MV-4-11 (cell line): ENCODE results near the gene HESX1.

ENCODE experiments used
- DNase-seq: peaks from one replicate; lab custom pipeline; 2025; lab: John Stamatoyannopoulos, UW

HESX1 gene

GRCh38 chr3:57168151-57168550, 31.6 kb downstream of the HESX1 start:
- no peak for DNase-seq

- DNase-seq: no peak
Measured at GRCh38 chr3:57166660-57167059, 33.1 kb downstream of the HESX1 start.

- no peak for DNase-seq
Measured at GRCh38 chr3:57165641-57166040, 34.1 kb downstream of the HESX1 start.

GRCh38 chr3:57164657-57165573, 34.9 kb downstream of the HESX1 start, which contains the start of gene IL17RD:
TSS of gene IL17RD (minus strand) at chr3:57165353. CDS start at chr3:57165286, 67 bp downstream.
- peak; percentile 8 for DNase-seq

- no peak for DNase-seq
Measured at GRCh38 chr3:57164217-57164656, 35.5 kb downstream of the HESX1 start.

- no peak for DNase-seq
Measured at GRCh38 chr3:57163751-57164150, 36.0 kb downstream of the HESX1 start.

- no peak for DNase-seq
Measured at GRCh38 chr3:57161915-57162314, 37.9 kb downstream of the HESX1 start.

- no peak for DNase-seq
Measured at GRCh38 chr3:57160765-57161538, 38.8 kb downstream of the HESX1 start.

GRCh38 chr3:57160076-57160764, 39.6 kb downstream of the HESX1 start:
- DNase-seq: no peak

GRCh38 chr3:57158813-57159738, 40.7 kb downstream of the HESX1 start:
- peak; percentile 77 for DNase-seq

- no peak for DNase-seq
Measured at GRCh38 chr3:57158325-57158724, 41.5 kb downstream of the HESX1 start.

GRCh38 chr3:57157545-57157944, 42.2 kb downstream of the HESX1 start:
- DNase-seq: no peak

- no peak for DNase-seq
Measured at GRCh38 chr3:57155310-57155643, 44.5 kb downstream of the HESX1 start.

GRCh38 chr3:57154470-57155309, 45.1 kb downstream of the HESX1 start:
- no peak for DNase-seq

GRCh38 chr3:57152151-57153143, 47.3 kb downstream of the HESX1 start:
- no peak for DNase-seq

- no peak for DNase-seq
Measured at GRCh38 chr3:57151749-57152148, 48.0 kb downstream of the HESX1 start.

GRCh38 chr3:57151021-57151449, 48.7 kb downstream of the HESX1 start:
- DNase-seq: no peak

- no peak for DNase-seq
Measured at GRCh38 chr3:57150113-57150581, 49.6 kb downstream of the HESX1 start.
